ENCODE measurements around the gene MAST2. TPM values are rescaled to one million over a fixed set of nuclear protein-coding genes. Genes with fewer than 3 reads are reported as not detected.
"Not testable (repeated sequence)": the region's sequence is repeated elsewhere in the genome, so short reads cannot be mapped to it uniquely, and the experiment has no call there.

The MAST2 gene
- total RNA-seq, 1 donor from 2014 or later = 63.9 TPM

- Mint-ChIP-seq H3K36me3 (ENCODE audit: unreplicated experiment) (no peaks in the 10 kb centered on the region), H3K27me3 (ENCODE audit: unreplicated experiment) (no peaks in the 10 kb centered on the region), H3K9me3 (ENCODE audit: unreplicated experiment) (no peaks in the 10 kb centered on the region), H3K4me3 (ENCODE audit: unreplicated experiment) (no peak overlapping the region), H3K4me1 (ENCODE audit: unreplicated experiment) (peaks cover 7% of the 10 kb centered on the region), H3K27ac (ENCODE audit: unreplicated experiment) (no peak overlapping the region)
- no peak for DNase-seq (ENCODE audit: extremely low spot score, unreplicated experiment)
- TF ChIP-seq, protein P1, sequence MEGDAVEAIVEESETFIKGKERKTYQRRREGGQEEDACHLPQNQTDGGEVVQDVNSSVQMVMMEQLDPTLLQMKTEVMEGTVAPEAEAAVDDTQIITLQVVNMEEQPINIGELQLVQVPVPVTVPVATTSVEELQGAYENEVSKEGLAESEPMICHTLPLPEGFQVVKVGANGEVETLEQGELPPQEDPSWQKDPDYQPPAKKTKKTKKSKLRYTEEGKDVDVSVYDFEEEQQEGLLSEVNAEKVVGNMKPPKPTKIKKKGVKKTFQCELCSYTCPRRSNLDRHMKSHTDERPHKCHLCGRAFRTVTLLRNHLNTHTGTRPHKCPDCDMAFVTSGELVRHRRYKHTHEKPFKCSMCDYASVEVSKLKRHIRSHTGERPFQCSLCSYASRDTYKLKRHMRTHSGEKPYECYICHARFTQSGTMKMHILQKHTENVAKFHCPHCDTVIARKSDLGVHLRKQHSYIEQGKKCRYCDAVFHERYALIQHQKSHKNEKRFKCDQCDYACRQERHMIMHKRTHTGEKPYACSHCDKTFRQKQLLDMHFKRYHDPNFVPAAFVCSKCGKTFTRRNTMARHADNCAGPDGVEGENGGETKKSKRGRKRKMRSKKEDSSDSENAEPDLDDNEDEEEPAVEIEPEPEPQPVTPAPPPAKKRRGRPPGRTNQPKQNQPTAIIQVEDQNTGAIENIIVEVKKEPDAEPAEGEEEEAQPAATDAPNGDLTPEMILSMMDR (IDR thresholded peaks at IDR 0.05) = no peak
Observed at GRCh38 chr1:45934947-45935346, 131.5 kb downstream of the MAST2 start.

- TF ChIP-seq, protein P1 (IDR thresholded peaks at IDR 0.05) = no peak
- H3K27me3 Mint-ChIP-seq (ENCODE audit: unreplicated experiment) = no peaks in the 10 kb centered on the region
- no peak overlapping the region for H3K27ac Mint-ChIP-seq (ENCODE audit: unreplicated experiment)
- H3K4me1 Mint-ChIP-seq (ENCODE audit: unreplicated experiment) = no peaks in the 10 kb centered on the region
- H3K9me3 Mint-ChIP-seq (ENCODE audit: unreplicated experiment) = no peaks in the 10 kb centered on the region
- no peak overlapping the region for H3K4me3 Mint-ChIP-seq (ENCODE audit: unreplicated experiment)
- peaks cover 4% of the 10 kb centered on the region for H3K36me3 Mint-ChIP-seq (ENCODE audit: unreplicated experiment)
- DNase-seq (ENCODE audit: extremely low spot score, unreplicated experiment) = no peak
Observed at GRCh38 chr1:45938029-45938428, 134.6 kb downstream of the MAST2 start.

DNA sequence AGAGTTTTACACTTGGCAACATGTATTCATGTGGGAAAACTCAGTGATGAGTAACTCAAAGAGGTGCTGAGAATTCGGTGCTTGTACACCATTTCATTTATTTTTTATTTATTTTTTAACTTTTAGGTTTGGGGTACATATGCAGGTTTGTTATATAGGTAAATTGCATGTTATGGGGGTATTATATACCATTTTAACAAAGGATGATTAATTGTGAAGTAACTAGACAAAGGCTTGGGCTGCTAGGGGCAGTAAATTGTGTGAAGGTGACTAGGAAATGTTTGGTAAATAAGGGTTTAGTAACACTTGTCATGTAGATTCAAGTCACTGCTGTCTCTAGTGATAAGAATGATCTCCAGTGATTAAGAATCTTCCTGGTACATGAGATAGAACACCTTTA lies 139.0 kb downstream of the MAST2 start:
- no peaks in the 10 kb centered on the region for H3K27me3 Mint-ChIP-seq (ENCODE audit: unreplicated experiment)
- peaks cover 4% of the 10 kb centered on the region for H3K36me3 Mint-ChIP-seq (ENCODE audit: unreplicated experiment)
- H3K9me3 Mint-ChIP-seq (ENCODE audit: unreplicated experiment) = no peaks in the 10 kb centered on the region

GRCh38 chr1:45943185-45943584 lies 139.8 kb downstream of the MAST2 start:
- Mint-ChIP-seq H3K27ac (ENCODE audit: unreplicated experiment) (no peak overlapping the region), H3K36me3 (ENCODE audit: unreplicated experiment) (peaks cover 6% of the 10 kb centered on the region), H3K4me3 (ENCODE audit: unreplicated experiment) (no peak overlapping the region), H3K27me3 (ENCODE audit: unreplicated experiment) (no peaks in the 10 kb centered on the region), H3K4me1 (ENCODE audit: unreplicated experiment) (peaks cover 12% of the 10 kb centered on the region), H3K9me3 (ENCODE audit: unreplicated experiment) (no peaks in the 10 kb centered on the region)
- TF ChIP-seq, protein P1 (IDR thresholded peaks at IDR 0.05) = no peak
- no peak for DNase-seq (ENCODE audit: extremely low spot score, unreplicated experiment)

More for the DNA sequence above, 139.0 kb downstream of the MAST2 start:
- no peak for DNase-seq (ENCODE audit: extremely low spot score, unreplicated experiment)
- H3K4me1 Mint-ChIP-seq (ENCODE audit: unreplicated experiment) = peaks cover 12% of the 10 kb centered on the region
- no peak overlapping the region for H3K27ac Mint-ChIP-seq (ENCODE audit: unreplicated experiment)
- TF ChIP-seq, protein P1 (IDR thresholded peaks at IDR 0.05) = no peak
- H3K4me3 Mint-ChIP-seq (ENCODE audit: unreplicated experiment) = no peak overlapping the region

GRCh38 chr1:45945426-45945825 lies 142.0 kb downstream of the MAST2 start:
- H3K27ac Mint-ChIP-seq (ENCODE audit: unreplicated experiment) = no peak overlapping the region
- H3K36me3 Mint-ChIP-seq (ENCODE audit: unreplicated experiment) = peaks cover 6% of the 10 kb centered on the region
- H3K9me3 Mint-ChIP-seq (ENCODE audit: unreplicated experiment) = no peaks in the 10 kb centered on the region
- no peak overlapping the region for H3K4me3 Mint-ChIP-seq (ENCODE audit: unreplicated experiment)
- no peaks in the 10 kb centered on the region for H3K27me3 Mint-ChIP-seq (ENCODE audit: unreplicated experiment)
- no peak for DNase-seq (ENCODE audit: extremely low spot score, unreplicated experiment)
- TF ChIP-seq, protein P1 (IDR thresholded peaks at IDR 0.05) = no peak
- H3K4me1 Mint-ChIP-seq (ENCODE audit: unreplicated experiment) = peaks cover 12% of the 10 kb centered on the region

DNA sequence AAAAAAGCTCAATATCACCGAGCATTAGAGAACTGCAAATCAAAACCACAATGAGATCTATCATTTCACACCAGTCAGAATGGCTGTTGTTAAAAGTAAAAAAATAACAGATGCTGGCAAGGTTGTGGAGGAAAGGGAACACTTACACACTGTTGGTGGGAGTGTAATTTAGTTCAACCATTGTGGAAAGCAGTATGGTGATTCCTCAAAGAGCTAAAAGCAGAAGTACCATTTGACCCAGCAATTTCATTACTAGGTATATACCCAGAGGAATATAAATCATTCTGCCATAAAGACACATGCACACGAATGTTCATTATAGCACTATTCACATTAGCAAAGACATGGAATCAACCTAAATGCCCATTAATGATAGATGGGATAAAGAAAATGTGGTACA lies 146.1 kb downstream of the MAST2 start:
- H3K36me3 Mint-ChIP-seq (ENCODE audit: unreplicated experiment); H3K27me3 Mint-ChIP-seq (ENCODE audit: unreplicated experiment); H3K9me3 Mint-ChIP-seq (ENCODE audit: unreplicated experiment); DNase-seq (ENCODE audit: extremely low spot score, unreplicated experiment); H3K27ac Mint-ChIP-seq (ENCODE audit: unreplicated experiment); H3K4me3 Mint-ChIP-seq (ENCODE audit: unreplicated experiment): not testable (repeated sequence)
- peaks cover 36% of the 10 kb centered on the region for H3K4me1 Mint-ChIP-seq (ENCODE audit: unreplicated experiment)

Data from osteocyte (in vitro differentiated cells).